DMS 273 (cell line): Measurements from ENCODE around the gene NOL4L.

Experiments
- DNase-seq: peaks from one replicate; lab custom pipeline; 2025; ENCODE audit not compliant: unreplicated experiment; lab: John Stamatoyannopoulos, UW

The NOL4L gene

DNA sequence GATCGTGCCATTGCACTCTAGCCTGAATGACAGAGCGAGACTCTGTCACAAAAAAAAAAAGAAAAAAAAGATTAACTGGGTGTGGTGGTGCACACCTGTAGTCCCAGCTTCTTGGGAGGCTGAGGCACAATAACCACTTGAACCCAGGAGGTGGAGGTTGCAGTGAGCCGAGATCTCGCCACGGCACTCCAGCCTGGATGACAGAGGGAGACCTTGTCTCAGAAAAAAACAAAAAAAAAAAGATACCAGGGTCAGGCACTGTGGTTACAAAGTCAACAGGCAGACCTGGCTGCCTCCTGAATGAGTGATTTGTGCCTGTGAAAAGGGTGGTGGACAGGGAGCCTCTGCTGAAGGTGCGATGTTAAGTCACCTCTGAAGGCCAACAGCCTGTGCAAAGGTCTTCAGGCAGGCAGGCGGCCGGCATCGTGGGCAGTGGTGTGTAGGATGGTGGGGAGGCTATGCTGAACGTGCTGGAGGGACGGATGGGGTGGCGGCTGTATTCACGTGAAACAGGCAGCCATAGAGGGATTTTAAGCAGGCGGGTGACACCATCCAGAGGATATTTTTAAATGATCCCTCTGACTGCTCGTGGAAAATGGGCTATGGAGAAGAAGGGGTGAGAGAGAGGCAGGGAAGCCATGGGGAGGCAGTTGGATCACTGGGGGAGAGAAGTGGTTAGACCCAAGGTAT is 41.4 kb downstream of the NOL4L start:
- no peak for DNase-seq

DNA sequence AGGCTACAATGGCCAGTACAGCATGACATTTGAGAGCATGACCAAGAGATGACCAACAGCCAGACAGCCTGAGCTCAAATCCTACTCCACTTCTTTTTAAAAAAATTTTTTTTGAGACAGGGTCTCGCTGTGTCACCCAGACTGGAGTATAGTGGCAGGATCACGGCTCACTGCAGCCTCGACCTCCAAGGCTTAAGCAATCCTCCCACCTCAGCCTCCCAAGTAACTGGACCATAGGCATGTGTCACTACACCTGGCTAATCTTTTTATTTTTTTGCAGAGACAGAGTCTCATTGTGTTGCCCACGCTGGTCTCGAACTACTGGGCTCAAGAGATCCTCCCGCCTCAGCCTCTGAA is 42.9 kb downstream of the NOL4L start:
- DNase-seq = no peak

DNA sequence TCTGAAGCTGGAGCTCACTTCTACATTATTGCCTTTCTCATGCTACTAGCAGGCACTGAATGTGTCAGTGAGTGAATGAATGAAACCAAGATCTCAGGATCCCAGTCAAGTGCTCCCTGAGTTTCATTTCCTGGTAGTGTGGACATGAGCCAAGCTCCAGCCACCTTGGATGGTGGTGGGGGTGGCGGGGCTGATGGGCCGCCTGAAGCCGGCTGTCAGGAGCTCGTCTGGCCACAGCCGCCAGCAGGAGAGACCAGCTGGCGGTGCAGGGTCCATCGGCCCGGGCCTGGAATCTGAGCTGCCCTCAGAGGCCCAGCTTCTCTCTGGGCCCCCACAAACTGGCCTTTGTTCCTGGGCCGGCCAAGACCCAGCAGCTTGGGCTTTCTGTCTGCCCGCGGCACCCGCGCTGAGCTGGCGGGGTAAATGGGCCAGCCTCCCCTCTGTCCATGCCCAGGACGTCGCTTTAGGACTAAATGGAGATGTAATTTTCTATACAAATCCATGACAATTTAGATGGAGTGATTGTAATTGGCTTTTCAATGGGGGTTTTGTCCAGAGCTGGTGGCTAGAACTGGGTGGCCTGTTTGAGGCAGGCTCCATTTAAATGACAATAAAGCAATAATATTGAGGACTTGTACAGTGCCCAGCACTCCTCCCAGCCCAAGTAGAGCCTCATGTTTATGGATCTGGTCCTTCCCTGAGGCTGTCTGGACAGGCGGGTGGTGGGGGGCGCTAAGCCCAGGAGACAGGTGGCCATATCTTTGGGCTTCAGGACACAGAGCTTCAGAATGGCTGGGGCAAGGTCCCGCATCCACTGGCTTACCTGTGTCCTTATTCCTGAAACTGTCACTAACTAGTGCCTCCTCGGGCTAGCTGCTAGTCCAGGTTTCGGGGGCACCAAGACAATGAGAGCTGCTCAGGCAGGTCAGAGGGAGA is 43.5 kb downstream of the NOL4L start:
- no peak for DNase-seq

DNA sequence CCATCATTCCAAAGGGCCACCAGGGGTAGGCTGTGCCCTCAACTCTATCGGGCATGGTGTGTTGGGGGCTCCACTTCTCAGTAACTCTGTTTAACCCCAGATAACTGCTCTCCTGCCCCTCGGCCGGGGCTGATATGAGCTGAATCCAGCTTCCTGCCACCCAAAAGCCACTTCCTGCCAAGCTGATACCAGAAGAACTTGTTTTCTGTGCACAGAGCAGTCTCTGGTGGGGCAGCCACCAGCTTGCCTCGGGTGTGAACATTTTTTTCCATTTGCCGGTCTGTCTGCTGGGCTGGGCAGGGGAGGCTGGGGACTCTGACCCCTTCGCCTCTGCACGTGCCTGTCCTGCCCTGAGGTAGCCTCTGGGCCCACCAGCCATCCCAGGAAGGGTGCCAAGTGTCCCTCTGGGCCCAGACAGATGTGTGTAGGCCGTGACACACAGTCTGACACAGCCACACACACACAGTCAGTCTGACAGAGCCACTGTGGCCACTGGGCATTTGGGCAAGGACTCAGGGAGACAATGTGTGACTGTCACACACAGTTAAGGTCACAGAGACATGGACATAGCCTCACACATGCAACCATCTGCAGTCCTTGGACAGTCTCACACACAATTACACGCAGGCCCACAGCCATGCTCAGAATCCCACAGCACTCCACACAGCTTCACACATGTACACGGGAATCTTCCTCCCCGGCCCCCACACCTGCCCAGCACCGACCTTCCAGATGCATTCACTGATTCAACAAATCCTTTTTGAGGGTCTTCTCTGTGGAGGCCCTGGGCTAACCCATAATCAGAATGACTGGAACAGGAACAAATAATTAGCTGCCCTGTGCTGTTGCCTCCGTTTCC is 45.1 kb downstream of the NOL4L start:
- no peak for DNase-seq

DNA sequence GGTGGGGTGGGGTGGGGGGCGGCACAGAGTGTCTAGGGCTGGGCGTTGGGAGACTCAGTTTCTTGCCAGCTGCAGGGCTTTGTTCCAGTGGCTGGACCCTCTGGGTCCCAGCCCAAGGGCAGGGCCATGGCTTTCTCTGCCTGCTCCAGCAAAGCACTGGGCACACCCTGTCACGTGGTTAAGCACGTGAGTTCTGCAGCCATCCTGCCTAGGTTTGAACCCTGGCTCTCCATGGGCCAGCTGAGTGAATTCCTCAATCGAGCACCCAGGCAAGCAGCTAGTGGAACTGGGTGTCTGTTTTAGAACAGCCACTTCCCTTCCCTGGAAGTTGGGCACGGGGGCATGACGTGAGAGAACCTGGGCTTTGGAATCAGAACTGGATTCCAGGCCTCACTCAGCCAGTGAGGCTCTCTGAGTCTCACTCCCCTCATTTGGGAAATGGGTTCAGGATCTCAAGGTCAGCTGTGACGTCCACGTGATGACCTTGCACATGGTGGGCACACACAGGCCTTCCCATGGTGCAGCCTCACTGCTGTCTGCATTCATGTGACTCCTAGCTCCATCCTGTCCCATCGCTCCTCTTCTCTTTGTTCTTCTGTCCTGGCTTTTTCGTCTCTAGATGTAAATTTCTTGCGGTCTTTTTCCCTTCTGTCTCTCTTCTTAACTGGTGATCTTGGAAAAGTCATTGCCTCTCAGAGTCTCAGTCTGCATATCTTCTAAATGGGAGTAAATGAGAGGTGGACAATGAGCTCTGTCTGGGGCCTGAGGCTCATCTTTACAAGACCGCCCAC is 45.9 kb downstream of the NOL4L start:
- no peak for DNase-seq

DNA sequence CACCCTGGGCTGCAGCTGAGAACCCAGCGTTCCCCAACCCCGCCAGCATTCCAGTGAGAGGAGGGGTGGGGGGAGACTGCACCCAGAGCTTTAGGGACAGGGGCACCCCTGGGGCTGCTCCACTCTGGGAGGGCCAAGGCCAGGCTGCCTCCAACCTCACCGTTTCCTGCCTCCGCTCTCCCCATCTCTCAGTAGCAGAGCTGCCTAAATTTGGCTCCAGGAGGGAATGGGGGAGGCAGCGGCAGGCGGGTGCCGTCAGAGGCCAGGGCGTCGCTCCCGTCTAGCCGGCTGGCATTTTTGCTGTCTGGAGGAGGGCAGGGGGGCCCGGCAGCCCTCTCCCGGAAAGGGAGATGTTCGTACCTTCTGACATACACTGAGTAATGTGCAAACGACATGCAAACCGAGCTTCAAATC is 46.6 kb downstream of the NOL4L start:
- peak; percentile 48 for DNase-seq

DNA sequence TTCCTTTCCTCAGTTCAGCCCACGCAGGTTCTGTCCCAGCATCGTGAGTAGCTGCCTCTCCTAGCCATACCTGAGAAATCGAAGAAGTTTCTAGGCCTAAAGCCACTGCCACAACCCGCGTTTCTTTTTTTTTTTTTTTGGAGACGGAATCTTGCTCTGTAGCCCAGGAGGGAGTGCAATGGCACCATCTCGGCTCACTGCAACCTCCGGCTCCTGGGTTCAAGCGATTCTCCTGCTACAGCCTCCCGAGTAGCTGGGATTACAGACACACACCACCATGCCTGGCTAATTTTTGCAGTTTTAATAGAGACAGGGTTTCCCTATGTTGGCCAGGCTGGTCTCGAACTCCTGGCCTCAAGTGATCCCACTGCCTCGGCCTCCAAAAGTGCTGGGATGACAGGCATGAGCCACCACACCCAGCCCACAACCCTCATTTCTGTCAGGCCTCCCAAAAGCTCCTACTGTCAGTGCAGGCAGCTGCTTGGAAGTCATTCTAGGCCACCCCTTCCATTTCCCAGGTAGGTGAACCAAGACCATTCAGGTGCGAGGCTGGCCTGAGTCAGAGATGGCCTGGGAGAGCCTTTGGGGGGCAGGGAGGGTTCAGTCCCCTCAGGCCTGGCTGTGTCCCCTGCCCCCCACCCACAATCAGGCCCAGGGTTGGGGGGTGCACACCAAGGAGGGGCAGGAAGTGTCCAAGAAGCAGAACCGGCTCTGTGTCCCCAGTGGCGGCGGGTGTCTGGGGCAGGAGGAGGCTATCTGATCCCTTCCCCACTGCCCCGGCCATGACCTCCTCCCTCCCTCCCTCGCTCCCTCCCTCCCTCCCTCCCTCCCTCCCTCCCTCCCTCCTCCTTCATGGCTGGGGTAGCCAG is 47.2 kb downstream of the NOL4L start:
- DNase-seq = no peak

DNA sequence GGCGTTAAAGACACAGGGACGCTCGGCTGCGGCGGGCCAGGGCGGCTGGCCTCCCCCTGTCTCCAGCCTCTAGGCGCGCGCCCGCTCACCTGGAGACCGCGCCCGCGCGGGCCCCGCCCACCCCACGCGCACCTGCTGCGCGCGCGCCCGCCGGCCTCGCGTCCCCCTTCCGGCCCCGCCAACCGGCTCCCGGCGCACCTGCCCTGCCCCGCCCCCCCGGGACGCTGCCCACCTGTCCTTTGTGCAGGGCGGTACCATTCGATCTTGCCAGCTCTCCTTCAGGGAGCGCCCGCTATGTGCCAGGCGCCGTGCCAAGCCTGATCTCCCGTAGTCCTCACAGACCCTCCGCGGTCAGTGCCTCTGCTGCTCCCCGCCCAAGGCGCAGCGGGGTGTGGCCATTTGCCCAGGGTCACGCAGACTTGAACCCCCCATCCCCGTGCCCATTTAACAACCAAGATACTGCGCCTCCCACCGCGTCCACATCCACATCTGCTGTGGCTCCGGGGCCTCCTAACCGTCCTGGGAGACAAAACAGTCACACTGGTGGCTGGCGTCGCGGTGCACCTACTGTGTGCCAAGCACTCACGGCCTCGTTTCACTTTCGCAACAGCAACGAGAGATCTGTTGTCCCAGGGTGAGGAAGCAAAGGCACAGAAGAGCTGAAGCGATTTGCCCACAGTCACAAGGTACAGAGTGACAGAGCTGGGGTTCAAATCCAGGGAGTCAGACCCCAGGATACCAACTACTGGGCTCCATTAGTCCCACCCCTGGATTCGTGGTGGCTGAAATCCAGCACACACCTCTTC is 48.1 kb downstream of the NOL4L start:
- DNase-seq = peak; percentile 70

DNA sequence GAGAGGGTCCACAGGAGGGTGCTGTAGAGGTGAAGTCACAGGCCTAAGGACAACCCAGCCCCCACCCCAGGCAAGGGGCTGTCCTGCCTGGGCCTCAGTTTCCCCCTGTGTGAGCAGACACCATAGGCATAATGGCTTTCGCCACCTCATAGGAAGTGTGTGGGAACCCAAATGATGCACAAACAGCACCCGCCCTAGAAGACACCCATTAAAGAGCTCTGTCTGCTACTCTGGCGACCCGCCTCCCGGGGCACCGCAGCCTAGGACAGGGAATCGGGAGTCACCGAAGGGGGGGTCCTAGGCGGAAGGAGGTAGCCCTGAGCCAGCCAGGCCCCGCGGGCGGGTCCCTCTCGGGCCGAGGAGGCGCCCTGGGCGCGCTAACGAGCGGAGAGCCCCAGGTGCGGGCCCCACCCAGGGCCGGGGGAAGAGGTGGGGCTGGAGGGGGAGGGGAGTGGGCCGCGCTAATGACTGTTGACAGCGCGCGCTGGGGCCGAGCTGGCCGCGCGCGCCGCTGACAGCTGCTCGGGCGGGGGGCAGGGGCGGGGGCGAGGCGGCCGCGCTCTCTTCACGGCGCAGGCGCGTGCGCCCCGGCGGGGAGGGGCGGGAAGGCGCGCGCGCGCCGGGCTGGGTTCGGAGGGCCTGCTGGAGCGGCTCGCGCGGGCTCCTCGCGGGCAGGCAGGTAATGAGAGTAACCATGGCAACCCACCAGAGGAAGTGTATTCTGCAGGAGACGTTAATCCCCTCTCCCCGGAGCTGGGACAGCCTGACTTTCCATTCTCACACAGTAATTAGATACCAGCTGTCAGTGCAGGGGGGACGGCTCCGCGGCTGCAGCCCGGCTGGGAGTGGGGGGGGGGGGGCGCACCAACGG is 48.9 kb downstream of the NOL4L start:
- DNase-seq = peak; percentile 95

DNA sequence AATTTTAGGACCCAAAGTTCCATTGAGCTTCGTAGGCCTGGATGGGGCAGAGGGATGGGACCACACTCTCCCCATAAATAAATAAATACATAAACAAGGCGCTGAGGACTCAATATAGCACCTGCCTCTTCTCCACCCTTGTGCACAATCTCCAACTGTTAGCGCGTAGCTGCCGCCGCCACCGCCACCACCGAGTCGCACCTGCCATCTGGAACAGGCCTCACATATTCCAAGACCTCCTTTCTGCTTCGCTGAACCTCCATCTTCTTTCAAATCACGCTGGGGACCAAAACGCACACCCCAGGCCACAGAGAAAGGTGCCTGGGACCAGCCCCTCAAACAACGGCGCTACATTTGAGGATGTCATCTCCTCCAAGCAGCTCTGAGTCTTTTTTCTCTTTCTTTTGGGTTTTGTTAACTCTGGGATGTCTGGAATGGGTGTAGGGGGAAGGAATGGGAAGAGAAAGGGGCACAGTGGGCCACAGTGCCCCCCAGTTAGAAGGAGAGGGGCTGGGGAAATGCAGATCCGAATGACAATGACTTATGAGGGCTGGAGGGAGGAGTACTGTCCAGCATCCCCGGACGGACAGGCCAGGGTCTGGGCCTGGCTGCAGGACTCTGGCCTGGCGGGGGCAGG is 49.7 kb downstream of the NOL4L start:
- DNase-seq = no peak

DNA sequence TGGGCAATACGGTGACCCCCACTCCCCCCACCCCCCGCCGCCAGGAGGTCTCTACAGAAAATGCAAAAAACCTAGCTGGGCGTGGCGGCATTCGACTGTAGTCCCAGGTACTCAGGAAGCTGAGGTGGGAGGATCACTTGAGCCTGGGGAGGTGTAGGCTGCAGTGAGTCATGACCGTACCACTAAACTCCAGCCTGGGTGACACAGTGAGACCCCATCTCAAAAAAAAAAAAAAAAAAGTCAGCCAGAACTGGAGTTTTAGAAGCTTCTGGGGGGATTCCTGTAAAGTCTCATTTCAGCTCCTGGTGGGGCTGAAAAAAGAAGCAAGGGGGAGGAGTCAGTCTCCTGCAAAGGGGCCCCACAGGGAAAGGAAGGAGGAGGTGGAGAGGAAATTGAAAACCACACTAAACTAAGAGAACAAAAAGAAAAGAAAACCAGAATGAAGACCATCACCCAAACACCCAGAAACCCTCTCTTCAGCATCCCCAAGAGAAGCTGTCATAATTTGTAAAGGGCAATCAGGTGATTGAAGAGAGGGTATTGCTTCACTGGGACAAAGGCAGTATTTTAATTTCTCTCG is 50.4 kb downstream of the NOL4L start:
- no peak for DNase-seq

DNA sequence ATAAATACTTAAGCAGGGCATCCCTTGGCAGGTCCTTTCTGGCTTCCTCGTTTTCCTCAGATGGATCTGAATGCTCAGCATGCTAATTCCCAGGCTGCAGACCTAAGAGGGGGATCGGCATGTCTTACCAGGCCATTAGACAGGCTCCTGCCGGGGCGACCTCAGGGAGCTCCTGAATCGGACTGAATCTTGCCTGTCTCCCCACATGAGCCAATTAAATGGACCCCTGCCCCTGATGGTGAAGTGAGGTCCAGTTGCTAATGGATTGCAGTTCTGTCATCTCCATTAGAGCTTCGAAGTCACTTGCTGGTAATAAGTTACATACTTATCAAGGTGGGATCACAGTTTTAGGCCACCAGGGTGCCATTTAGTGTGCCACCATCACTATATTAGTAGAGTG is 51.4 kb downstream of the NOL4L start:
- DNase-seq = no peak

DNA sequence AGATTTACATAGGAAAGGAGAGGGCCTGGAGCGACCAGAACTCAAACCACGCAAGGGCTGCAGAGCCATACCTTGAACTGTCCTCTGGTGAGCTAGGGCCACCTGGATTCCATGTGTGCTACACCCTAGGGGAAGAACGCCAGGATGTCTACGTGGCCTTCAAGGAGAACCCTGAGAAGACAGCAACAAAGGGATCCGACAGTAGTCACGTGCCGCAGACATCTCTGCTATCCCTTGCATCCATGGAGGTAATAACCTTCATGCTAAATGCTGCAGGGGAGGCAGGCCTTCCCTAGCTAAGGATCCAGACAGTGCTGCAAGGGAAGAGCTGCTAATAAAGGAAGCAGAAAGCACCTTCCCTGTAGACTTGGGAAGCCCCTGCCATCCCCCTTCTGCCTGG is 52.9 kb downstream of the NOL4L start:
- DNase-seq = no peak

DNA sequence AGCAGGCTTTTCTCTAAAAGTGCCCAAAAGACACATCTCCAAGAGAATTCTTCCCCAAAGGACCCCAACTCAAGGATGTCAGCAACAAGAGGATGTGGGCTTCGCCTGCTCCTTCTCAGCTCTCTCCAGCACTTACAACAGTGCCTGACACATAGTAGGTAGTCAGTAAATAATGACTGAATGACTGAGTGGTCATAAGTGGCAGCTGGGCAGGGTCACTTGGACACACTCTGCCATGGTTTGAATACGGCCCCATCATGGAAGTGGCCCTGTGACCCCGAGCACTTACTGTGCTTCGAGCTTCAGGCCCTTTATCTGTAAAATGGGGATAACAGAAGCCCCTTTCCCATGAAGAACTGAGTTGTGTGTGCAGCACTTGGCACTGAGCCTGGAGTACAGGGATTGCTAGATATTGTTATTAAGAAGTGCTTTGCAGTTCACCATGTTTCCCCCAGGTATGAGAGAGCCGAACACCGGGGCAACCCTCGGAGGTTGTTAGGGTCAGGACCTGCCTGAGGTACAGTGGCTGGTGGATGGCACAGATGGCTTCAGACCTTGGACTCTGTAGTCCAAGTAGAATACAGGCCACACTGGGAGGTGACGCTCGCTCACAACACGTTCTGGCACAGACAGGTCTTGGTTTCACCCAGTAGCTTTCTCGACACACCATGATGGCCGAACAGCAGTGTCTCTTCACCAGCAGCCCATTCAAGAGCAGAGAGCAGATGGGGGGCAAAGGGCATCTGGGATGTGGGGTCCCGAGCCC is 56.0 kb downstream of the NOL4L start:
- DNase-seq = peak; percentile 26

DNA sequence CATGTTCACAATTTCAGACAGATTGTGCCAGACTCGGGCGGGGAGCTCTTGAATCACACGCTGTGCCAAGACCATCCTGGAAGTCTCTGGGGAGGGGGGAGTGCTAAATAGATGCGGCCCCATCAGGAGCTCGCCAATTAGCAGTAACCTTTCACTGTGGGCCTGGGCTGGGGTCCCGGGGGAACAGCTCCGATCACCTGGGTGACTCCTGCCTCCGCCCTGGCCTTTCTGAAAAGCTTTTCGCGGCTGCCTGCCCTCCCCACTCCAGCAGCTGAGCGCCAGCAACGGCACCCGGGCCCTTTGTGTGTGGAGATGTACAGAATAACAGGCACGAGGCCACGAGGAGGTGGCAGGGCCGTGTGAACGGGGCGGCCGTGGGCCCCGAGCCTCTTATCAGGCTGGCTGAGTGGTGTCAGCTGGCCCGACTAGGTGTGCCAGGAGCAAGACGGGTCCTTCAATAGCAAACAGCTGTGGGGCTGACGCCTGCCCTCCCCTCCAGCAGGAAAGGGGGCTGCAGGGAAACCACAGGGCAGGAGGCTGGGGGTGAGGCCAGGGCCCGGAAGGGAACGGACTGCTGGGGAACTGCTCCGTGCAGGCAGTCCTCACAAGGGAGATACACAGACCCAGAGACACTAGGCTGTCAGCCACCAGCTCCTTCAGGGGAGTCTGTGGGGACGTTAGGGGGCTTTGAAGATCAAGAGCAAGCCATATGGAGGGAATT is 56.8 kb downstream of the NOL4L start:
- peak; percentile 86 for DNase-seq
